ENCODE data around the gene ANKRD11.

The ANKRD11 gene

DNA sequence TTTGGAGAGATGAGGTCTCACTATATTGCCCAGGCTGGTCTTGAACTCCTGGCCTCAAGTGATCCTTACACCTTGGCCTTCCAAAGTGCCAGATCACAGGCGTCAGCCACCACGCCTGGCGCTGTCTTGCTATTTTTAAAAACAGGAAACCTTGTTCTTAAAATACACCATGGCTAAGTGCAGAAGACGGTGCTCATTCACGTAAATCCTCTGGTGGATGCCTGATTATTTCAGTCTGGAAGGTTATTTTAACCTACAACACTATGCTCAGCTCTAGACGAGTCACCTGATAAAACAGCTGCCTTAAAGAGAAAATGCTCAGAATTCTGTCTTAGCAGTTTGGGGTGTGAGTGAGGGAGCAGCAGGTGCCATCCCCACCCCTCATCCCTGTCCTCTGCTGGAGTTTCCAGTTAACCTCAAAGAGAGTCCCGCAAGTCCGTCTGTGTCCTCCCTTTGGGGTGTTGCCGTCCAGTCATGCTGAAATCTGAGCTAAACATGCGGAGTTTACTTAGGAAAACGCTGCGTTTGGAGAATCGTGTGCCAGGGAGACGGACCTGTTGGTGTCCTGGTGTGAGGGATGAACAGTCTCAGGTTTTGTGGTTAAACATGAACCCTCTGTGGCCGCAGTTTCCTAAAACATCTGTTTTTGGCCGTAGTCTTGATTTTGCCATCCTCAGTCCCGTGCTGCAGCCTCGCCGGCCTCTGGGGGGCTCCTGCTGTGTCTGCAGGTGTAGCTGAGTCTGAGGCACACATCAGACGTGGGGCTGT is 35.0 kb upstream of the ANKRD11 start:
- no peak overlapping the region for H3K4me2 ChIP-seq (ENCODE audit: low read depth, low read length, poor library complexity, severe bottlenecking)
- no peaks in the 10 kb centered on the region for H3K9me3 ChIP-seq (ENCODE audit: insufficient read depth, low read depth, low read length)
- H3F3A ChIP-seq (ENCODE audit: low read depth), result no peaks in the 10 kb centered on the region
- H3K4me1 ChIP-seq (ENCODE audit: insufficient read depth, low read length, poor library complexity, severe bottlenecking), result no peaks in the 10 kb centered on the region
- no peak overlapping the region for H3K4me3 ChIP-seq (ENCODE audit: low read length, poor library complexity, severe bottlenecking)
- no peak overlapping the region for H3K9ac ChIP-seq (ENCODE audit: low read depth, low read length, poor library complexity, severe bottlenecking)
- no peaks in the 10 kb centered on the region for H3K9me2 ChIP-seq (replicated peaks; ENCODE audit: low read depth, low read length)
- H3K79me2 ChIP-seq (ENCODE audit: insufficient read depth, low read length), result no peaks in the 10 kb centered on the region
- H2AFZ ChIP-seq (ENCODE audit: low read length), result no peak overlapping the region
- H3K36me3 ChIP-seq (ENCODE audit: insufficient read depth, low read length), result peaks cover 7% of the 10 kb centered on the region; the same call in 1 of the 2 replicates
- TF ChIP-seq, protein P1, sequence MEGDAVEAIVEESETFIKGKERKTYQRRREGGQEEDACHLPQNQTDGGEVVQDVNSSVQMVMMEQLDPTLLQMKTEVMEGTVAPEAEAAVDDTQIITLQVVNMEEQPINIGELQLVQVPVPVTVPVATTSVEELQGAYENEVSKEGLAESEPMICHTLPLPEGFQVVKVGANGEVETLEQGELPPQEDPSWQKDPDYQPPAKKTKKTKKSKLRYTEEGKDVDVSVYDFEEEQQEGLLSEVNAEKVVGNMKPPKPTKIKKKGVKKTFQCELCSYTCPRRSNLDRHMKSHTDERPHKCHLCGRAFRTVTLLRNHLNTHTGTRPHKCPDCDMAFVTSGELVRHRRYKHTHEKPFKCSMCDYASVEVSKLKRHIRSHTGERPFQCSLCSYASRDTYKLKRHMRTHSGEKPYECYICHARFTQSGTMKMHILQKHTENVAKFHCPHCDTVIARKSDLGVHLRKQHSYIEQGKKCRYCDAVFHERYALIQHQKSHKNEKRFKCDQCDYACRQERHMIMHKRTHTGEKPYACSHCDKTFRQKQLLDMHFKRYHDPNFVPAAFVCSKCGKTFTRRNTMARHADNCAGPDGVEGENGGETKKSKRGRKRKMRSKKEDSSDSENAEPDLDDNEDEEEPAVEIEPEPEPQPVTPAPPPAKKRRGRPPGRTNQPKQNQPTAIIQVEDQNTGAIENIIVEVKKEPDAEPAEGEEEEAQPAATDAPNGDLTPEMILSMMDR (conservative IDR thresholded peaks at IDR 0.05; ENCODE audit: low read length), result no peak
- no peak for TF ChIP-seq EZH2phosphoT487 (IDR thresholded peaks at IDR 0.05; ENCODE audit: borderline replicate concordance)
- H4K20me1 ChIP-seq (ENCODE audit: insufficient read depth, low read length, poor library complexity, severe bottlenecking), result no peaks in the 10 kb centered on the region
- no peaks in the 10 kb centered on the region for H3K27me3 ChIP-seq (ENCODE audit: insufficient read depth, low read length, poor library complexity, severe bottlenecking)

DNA sequence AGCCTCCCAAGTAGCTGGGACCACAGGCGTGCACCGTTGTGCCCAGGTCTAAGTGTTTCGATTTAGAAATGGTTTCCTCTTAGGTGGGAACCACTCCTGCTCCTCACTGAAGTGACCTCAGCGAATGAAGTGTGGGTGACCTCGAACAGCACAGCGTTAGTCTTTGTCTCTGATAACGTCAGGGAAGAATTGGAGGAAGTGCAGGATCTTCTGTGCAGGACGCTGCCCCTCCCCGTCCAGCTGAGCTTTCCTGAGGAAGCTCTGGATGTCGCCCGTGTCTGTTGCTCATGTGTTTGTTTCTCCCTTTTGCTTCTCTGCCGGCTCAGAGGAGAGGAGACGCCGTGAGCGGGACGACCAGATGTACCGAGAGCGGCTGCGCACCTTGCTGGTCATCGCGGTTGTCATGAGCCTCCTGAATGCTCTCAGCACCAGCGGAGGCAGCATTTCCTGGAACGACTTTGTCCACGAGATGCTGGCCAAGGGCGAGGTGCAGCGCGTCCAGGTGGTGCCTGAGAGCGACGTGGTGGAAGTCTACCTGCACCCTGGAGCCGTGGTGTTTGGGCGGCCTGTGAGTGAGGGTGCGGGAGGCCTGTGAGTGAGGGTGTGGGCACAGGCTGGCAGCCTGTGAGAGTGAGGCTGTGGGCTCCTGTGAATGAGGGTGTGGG is 33.5 kb upstream of the ANKRD11 start:
- H2AFZ ChIP-seq (ENCODE audit: low read length), result no peak overlapping the region
- H4K20me1 ChIP-seq (ENCODE audit: insufficient read depth, low read length, poor library complexity, severe bottlenecking), result no peaks in the 10 kb centered on the region
- H3K27me3 ChIP-seq (ENCODE audit: insufficient read depth, low read length, poor library complexity, severe bottlenecking), result no peaks in the 10 kb centered on the region
- H3K4me3 ChIP-seq (ENCODE audit: low read length, poor library complexity, severe bottlenecking), result no peak overlapping the region
- H3K9me3 ChIP-seq (ENCODE audit: insufficient read depth, low read depth, low read length), result no peaks in the 10 kb centered on the region
- no peaks in the 10 kb centered on the region for H3F3A ChIP-seq (ENCODE audit: low read depth)
- peaks cover 7% of the 10 kb centered on the region; the same call in 1 of the 2 replicates for H3K36me3 ChIP-seq (ENCODE audit: insufficient read depth, low read length)
- no peak overlapping the region for H3K9ac ChIP-seq (ENCODE audit: low read depth, low read length, poor library complexity, severe bottlenecking)
- no peak overlapping the region for H3K4me2 ChIP-seq (ENCODE audit: low read depth, low read length, poor library complexity, severe bottlenecking)
- no peaks in the 10 kb centered on the region for H3K9me2 ChIP-seq (replicated peaks; ENCODE audit: low read depth, low read length)
- H3K79me2 ChIP-seq (ENCODE audit: insufficient read depth, low read length), result no peaks in the 10 kb centered on the region
- TF ChIP-seq, protein P1 (conservative IDR thresholded peaks at IDR 0.05; ENCODE audit: low read length), result no peak
- TF ChIP-seq EZH2phosphoT487 (IDR thresholded peaks at IDR 0.05; ENCODE audit: borderline replicate concordance), result no peak
- H3K4me1 ChIP-seq (ENCODE audit: insufficient read depth, low read length, poor library complexity, severe bottlenecking), result no peaks in the 10 kb centered on the region

DNA sequence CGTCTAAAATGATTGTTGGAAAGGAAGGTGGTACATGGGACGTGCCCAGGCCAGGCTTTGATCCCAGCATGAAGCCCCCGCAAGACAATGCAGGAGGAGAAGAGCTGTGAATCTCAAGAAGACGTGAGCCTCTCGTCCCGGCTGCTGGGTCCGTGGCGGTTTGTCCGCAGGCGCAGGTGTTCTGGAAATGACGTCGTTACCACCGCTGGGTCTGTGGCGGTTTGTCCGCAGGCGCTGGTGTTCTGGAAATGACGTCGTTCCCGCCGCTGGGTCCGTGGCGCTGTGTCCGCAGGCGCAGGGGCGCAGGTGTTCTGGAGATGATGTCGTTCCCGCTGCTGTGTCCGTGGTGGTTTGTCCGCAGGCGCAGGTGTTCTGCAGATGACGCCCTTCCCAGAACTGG is 31.9 kb upstream of the ANKRD11 start:
- Histone ChIP-seq H3K27me3 (ENCODE audit: insufficient read depth, low read length, poor library complexity, severe bottlenecking) (no peaks in the 10 kb centered on the region), H3K9ac (ENCODE audit: low read depth, low read length, poor library complexity, severe bottlenecking) (no peak overlapping the region), H3K9me2 (replicated peaks; ENCODE audit: low read depth, low read length) (no peaks in the 10 kb centered on the region), H3F3A (ENCODE audit: low read depth) (no peaks in the 10 kb centered on the region), H4K20me1 (ENCODE audit: insufficient read depth, low read length, poor library complexity, severe bottlenecking) (no peaks in the 10 kb centered on the region), H3K79me2 (ENCODE audit: insufficient read depth, low read length) (no peaks in the 10 kb centered on the region), H2AFZ (ENCODE audit: low read length) (no peak overlapping the region), H3K4me1 (ENCODE audit: insufficient read depth, low read length, poor library complexity, severe bottlenecking) (no peaks in the 10 kb centered on the region), H3K4me2 (ENCODE audit: low read depth, low read length, poor library complexity, severe bottlenecking) (no peak overlapping the region), H3K4me3 (ENCODE audit: low read length, poor library complexity, severe bottlenecking) (no peak overlapping the region), H3K36me3 (ENCODE audit: insufficient read depth, low read length) (peaks cover 7% of the 10 kb centered on the region; the same call in 1 of the 2 replicates), H3K9me3 (ENCODE audit: insufficient read depth, low read depth, low read length) (no peaks in the 10 kb centered on the region)
- TF ChIP-seq, protein P1 (conservative IDR thresholded peaks at IDR 0.05; ENCODE audit: low read length), result no peak
- no peak for TF ChIP-seq EZH2phosphoT487 (IDR thresholded peaks at IDR 0.05; ENCODE audit: borderline replicate concordance)

All from Loucy (cell line).